Hepatocyte (in vitro differentiated cells): ENCODE measurements around the gene SDK1.

ENCODE experiments used
- CTCF ChIP-seq: fragments of 200-600 bp; sonication (generic); IDR thresholded peaks from 2 replicates; pipeline ENCODE4 v1.5.1; 2016; ENCODE audit warnings: antibody characterized with exemption, mild to moderate bottlenecking; ENCODE audit not compliant: poor library complexity
- EZH2 ChIP-seq: fragments of 200-600 bp; sonication (generic); IDR thresholded peaks from 2 replicates; pipeline ENCODE4 v1.6.1; 2016; ENCODE audit warnings: antibody characterized with exemption, mild to moderate bottlenecking, borderline replicate concordance

GRCh38 chr7:4166807-4167206 is 865.8 kb downstream of the SDK1 start:
- TF ChIP-seq CTCF (no peak), EZH2 (no peak)
